Left ventricle myocardium superior (tissue), 1 donor: ENCODE results near the gene MYO5B. TPM values are rescaled to one million over a fixed set of nuclear protein-coding genes. Genes with fewer than 3 reads are reported as not detected.
"Not testable (repeated sequence)": the region's sequence is repeated elsewhere in the genome, so short reads cannot be mapped to it uniquely, and the experiment has no call there.

Source experiments
- ATAC-seq: fragments of 200-7000 bp; cut with Tn5 transposase; one replicate; pipeline ENCODE4 v1.9.1; 2020; ENCODE audit warnings: mild to moderate bottlenecking, moderate library complexity
- DNase-seq: peaks from one replicate; pipeline ENCODE4 v3.0.0-alpha.2; 2020
- intact Hi-C: fragments of 100-400 bp; cut with micrococcal nuclease; formaldehyde crosslinking; loops from one replicate; pipeline ENCODE4 v1.11.0; 2022
- total RNA-seq: library from RNA; stranded (reverse); fragmentation: NEBNext Ultra II Directional; extraction: Animal tissue kit (Norgen Biotek cat#: 25700); gene quantifications from one replicate; pipeline ENCODE4 v1.2.1, GENCODE V29; 2021
- donor health status: DM: no; HTN: yes; CAD: no; lungs with severe emphysema.

MYO5B gene
- total RNA-seq, 1 donor from 2014 or later: 1.1 TPM

DNA sequence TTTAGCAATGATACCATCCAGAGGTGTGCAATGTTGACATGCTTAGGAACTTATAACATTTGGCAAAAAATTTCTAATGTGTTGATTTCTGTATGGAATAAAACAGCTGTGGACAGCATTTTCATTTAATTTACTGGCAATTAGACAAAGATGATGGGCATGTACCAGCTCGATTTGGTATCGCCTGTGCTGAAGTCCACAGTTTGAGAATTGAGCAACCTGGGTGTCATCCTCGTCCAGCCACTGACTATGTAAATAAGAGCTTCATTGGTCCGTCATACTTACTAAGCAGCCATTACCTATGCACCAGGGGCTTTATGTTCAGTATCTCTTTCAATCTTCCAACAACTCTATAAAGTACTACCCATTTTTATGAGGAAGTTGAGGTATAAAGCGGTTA is 357.1 kb downstream of the MYO5B start:
- DNase-seq (no peak), ATAC-seq (no peak)
- intact Hi-C loops: no loop called here

DNA sequence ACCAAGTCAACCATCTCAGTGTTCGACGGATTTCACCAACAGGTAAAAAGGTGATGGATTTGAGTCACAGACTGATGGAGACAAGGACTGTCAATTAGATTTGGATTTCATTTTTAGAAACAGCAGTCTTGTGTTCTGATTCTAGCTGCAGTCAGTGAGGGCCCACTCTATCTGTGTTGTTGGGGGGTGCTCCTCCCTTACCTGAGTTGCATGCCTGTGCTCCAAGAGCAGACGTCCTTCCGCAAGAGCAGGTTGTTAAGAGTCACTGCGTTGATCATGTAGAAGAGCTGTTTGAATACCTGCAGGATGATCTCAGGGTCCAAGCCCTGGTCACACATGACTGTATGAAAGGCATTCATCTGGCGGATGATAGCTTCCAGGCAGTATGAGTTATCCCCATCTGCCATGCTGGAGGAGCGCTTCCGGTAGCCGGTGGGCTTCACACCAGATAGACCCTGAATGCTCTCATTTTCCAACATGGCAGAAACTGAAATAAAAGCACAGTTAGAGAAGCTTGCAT is 357.6 kb downstream of the MYO5B start:
- ATAC-seq, DNase-seq, intact Hi-C loops: not testable (repeated sequence)

DNA sequence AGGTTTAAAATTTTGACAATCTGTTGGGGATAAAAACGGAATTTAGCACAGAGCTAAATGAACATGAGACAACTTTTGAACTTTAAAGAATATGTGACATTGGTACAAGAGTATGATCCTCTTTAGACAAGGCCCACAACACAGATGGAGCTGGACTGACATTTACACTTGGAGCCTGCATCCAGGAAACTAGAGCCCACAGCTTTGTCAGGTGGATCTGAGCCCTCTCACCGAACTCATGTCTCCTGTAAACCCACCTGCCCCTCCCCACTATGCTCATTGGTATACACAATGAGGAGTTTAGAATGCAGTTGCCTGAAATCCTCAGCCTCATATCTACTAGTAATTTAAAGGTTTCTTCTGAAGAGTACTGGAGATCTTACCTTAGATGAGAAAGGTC is 359.5 kb downstream of the MYO5B start:
- intact Hi-C loops: no loop called here
- DNase-seq (no peak), ATAC-seq (no peak)

DNA sequence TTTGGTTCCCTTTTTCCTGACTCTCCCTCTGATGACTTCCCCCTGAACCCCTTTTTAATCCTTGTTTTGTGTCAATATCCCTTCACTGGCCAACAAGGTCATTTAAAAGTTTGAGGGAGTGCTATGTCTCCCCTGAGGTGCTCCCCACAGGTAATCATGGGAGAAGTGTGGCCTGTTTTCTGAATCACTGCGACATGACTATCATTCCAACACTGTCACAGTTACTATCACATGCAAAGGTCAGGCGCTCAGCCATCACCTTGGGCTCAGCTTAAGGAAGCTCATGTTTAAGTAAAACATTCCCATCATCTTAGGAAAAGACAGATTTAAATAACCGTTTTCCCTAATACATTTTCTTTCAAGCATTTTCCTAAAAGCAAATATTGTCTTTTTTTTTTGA is 360.7 kb downstream of the MYO5B start:
- peak; percentile 30 for ATAC-seq
- no peak for DNase-seq
- intact Hi-C loops: no loop called here

DNA sequence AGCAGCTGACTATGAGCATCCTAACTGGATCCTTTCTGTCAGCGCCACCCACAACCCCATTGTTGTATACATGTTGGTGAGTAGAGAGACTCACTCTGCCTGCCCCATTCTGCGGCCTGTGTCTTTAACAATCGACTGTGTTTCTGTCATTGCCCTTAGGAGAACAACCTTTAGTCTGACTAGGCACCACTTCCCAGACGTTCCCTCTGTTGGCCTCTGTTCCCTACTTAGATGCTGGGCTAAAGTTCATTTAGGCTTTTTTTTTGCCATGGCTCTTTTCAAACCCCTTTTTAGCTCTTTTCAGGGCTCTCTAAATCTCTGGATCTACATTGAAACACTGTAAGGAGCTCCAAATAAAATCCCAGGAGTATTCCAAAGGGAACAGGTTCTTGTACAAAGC is 361.1 kb downstream of the MYO5B start:
- ATAC-seq (peak; percentile 27), DNase-seq (no peak)
- intact Hi-C loops: no loop called here

DNA sequence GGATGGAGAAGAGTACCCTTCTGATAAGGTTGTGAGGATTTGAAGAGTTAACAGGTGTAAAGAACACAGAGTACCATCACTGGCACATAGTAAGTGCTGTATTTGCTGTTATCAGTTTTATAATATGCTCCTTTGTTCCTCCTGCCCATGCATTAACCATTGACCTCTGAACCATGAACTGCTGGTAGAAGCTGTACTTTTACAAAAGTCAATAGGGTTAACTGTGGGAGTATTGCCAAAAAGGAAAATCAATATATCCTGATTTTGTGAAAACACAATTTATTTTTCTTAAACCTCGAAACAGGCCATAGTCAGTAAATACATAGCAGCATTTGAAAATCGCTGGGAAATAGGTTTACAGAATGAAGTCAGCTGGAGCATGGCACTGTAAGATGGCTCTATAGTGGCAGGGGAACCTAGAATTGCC is 362.7 kb downstream of the MYO5B start:
- ATAC-seq (no peak), DNase-seq (no peak)
- intact Hi-C loops: no loop called here

DNA sequence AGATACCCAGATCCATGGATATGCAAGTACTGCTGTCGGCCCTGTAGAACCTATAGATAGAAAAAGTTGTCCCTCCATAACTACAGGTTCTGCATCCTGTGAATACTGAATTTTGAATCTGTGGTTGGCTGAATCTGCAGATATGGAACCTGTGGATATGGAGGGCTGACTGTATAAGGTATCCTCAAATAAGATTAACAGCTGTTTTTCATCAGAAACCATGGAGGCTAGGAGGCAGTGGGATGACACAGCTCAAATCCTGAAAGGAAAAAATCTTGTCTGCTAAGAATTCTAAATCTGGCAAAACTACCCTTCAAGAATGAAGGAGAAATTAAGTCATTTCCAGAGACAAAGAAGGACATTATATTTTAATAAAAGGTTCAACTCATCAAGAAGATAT is 367.0 kb downstream of the MYO5B start:
- intact Hi-C loops: no loop called here
- DNase-seq: no peak

DNA sequence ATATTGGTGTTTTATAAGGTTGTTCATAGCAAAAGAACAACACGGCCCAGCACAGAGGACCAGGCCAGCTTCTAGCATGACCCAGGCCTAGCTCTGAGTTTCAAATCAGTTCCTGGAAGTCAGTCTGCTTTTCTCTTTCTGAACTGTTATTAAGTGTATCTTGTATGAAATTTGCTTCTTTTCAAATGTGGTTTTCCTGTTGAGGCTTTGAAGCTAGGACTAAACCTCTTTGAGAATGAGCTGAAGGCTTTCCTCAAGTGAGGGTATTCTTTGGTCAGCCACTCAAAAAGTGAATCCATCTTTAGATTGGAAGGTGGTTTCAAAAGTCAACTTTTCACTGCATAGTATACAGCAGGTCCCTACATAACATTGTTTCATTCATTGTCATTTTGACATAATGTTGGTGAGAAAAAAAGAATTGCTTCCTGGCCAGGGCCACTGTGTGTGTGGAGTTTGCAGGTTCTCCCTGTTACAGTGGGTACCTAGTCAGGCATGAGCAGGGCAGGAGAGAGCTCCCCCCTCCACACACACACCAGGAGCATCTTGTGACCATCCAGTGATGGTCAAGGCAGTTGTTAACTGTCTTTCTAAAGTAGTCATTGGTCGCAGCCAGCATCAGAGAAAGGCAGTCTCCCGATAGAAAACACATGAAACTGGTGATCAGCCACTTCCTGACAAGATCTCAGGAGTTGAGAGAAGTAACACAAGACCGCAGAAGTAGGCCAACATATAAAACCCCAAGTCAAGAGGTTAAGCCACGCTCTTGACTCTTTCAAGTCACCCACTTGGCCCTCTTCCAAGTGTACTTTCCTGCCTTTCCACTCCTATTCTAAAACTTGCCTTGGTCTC is 374.9 kb downstream of the MYO5B start:
- DNase-seq (no peak), ATAC-seq (no peak)
- intact Hi-C loops: no loop called here

More for the DNA sequence above, 367.0 kb downstream of the MYO5B start:
- no peak for ATAC-seq

DNA sequence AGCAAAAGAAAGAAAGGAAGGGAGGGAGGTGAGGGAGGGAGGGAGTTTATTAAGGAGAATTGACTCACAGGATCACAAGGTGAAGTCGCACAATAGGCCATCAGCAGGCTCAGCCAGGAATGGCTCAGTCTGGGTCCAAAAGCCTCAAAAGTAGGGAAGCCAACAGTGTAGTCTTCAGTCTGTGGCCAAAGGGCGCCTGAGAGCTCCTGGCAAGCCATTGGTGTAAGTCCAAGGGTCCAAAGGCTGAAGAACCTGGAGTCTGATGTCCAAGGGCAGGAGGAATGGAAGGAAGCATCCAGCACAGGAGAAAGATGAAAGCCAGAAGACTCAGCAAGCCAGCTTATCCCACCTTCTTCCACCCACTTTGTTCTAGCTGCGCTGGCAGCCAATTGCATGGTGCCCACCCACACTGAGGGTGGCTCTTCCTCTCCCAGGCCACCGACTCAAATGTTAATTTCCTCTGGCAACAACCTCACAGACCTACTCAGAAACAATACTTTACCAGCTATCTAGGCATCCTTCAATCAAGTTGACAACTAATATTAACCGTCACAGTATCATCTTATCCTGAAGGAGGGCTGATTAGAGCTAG is 375.8 kb downstream of the MYO5B start:
- intact Hi-C loops: no loop called here
- no peak for ATAC-seq
- no peak for DNase-seq

DNA sequence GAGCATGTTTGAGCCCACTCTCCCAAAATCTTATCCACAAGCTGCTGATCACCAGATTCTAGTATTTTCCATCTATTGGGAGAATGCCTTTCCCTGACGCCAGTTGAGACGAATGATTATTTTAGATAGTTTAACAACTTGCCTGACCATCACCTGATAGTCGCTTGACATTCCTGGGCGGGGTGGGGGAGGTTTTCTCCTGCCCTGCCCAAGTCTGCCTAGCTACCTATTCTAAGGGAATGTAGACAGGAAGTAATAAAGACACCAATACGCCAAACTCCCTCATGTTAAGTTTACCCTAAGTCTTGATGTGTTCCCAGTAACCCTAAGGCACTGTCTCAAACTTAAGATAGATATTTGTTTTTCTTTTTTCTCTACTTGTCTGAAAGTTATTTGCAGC is 377.0 kb downstream of the MYO5B start:
- ATAC-seq: no peak
- intact Hi-C loops: no loop called here
- no peak for DNase-seq

DNA sequence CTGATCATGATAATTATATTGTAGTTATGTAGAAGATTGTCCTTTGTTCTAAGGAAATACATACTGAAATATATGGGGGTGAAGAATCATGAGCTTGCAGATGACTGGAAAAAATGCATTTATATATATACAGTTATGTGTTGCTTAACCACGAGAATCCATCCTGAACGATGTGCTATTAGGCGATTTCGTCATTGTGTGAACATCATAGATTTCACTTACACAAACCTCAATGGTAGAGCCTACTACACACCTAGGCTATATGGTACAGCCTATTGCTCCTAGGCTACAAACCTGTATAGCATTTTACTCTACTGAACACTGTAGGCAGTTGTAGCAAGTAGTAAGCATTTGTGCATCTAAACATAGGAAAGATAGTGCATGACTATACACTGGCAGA is 379.0 kb downstream of the MYO5B start:
- no peak for DNase-seq
- ATAC-seq: no peak
- intact Hi-C loops: no loop called here

DNA sequence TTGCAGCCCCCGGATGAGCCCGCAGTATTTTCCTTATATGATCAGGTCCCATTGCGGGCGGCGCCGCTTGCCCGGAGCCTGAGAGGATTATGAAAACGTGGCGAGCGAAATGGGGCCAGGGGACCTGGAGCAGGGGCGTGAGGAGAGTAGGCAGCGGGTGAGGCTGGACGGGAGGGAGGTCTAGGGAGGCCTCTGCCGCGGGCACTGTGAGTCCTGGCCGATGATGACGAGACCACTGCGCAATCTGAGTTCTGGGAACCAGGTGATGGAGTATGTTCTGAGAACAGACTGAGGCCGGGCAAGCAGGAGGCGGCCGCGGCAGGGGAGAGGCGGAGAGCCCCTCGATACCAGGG is 380.8 kb downstream of the MYO5B start:
- intact Hi-C loops: no loop called here
- DNase-seq (no peak), ATAC-seq (peak; percentile 52)

DNA sequence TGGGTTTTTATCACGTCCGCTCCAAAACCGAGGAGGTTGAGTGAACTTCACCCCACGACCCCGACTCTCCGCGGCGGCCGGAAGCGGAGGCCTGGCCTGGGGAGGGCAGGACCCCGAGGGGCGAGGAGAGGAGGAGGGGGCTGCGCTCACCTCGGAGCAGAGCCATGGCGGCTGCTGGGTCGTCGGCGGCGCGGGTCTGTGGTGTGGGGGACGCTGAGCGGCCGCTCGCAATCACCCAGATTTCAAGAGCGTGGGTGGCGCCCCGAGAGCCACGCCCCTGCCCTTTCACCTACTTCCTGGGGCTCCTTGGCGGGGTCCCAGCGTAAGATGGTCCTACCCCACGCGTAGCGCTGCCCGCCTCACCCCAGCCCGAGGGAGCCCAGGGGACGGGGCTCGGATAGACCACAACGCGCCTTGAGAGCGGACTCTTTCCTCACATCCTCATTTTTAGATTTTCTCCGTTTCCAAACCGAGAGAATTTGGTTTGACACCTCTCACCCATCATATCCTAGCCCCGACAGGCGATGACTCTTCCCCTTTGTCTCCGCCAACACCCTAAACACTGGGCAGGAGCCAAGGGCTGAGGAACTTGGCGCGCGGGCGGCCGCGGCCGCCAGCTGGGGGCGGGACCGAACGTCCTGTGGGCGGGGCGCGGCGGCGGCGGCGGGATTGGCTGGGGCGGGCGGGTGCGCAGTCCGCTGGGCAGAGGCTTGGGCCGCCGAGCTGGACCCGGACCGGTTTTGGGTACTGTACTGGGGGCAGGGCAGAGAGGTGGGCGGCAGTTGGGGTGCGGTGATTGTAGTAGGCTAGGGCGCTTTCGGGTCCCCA is 381.4 kb downstream of the MYO5B start, which contains the start of gene ACAA2:
ACAA2 (minus strand) TSS at position 215 of the 828 bp plus-strand sequence; CDS start at position 166, 49 bp downstream.
- DNase-seq (peak; percentile 93), ATAC-seq (peak; percentile 96)
- intact Hi-C loops: no loop called here

DNA sequence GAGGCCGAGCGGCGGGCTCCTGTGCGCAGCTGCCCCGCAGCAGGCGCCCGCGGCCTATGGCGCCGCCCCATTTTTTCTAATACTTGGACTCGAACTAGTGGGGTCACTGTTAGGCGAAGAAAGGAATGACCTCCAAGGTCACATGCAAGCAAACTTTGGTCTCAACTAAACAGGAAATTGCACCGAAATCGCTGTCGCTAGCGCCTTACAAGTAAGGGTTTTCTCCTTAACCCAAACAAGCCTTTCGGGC is 382.0 kb downstream of the MYO5B start:
- ATAC-seq: peak; percentile 50
- DNase-seq: peak; percentile 67
- intact Hi-C loops: no loop called here

DNA sequence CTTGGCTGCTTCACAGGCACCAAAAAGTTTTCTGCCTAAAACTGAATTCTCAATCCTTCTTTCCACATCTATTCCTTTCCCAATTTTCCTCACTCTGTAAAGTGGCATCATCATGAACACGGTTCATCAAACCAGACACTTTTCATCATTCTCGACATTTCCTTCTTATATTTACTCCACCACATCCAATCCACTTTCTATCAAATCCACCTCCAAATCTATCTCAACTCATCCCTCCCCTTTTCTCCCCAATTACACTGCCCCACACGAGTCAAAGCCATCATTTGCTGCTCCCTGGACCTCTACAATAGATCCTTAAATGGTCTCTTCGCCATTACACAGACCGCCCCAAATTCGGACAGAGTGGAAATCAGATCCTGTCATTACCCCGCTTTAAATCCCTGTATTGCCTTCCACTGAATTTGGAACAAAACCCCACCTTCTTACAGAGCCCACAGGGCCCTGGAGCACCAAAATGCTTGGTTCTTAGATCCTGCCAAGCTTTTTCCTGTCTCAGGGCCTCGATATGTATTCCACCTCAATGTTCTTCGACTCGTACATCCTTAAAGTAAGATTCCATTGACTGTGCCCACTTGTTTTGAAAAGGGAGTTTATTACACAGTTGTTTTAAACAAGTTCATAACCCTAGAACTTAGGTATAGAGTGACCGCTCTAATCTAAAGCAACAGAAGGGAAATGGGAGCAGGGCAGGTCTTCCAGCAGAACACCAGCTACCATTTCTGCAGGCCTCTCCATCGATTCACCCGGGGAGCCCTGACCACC is 382.5 kb downstream of the MYO5B start:
- DNase-seq (no peak), ATAC-seq (no peak)
- intact Hi-C loops: no loop called here

DNA sequence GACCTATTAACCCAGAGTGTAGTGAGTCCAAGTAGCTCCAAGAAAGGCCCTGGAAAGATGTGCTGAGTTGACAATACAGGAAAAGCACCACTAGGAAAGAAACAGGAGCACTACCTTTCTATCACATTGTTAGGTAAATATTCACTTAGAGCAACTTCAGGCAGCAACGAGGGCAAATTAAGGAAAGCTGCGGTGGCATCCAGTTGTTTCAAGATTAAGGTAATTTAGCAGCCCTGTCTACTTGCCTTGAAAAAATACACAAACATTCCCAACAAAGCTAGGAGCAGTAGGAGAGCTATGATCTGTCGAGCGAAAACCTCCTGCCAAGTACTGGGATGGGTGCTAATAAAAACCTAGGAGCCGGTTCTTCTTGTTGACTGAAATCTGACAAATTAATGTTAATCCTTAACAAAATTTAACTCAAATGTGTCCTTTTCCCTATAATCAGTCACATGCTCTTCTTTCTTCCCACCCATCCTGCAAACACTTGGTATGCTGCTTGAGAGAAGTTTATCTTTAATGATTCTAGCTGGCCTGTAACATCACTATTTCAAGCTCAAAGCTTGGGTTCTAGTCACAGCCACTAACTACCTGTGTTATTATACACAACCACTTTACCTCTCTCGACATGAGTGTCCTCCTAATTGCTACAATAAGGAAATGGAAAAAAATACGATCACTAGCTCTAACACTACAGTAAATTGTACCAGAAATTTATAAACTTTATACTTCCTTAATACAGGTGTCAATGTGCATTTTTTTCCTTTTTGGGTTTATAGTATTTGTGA is 383.6 kb downstream of the MYO5B start:
- intact Hi-C loops: no loop called here
- no peak for DNase-seq
- no peak for ATAC-seq

DNA sequence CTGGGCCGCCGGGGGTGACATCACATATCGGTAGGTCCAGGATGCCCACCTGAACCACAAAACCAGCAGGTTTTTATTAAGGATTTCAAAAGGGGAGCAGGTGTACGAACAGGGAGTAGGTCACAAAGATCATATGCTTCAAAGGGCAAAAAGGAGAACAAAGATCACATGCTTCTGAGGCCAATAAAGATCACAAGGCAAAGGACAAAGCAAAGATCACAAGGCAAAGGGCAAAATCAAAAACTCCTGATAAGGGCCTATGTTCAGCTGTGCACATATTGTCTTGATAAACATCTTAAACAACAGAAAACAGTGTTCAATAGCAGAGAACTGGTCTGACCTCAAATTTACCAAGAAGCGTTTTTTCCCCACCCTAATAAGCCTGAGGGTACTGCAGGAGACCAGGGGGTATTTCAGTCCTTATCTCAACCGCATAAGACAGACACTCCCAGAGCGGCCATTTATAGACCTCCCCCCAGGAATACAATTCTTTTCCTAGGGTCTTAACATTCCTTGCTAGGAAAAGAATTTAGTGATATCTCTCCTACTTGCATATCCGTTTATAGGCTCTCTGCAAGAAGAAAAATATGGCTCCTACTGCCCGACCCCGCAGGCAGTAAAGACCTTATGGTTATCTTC is 386.3 kb downstream of the MYO5B start:
- intact Hi-C loops, DNase-seq, ATAC-seq: not testable (repeated sequence)

DNA sequence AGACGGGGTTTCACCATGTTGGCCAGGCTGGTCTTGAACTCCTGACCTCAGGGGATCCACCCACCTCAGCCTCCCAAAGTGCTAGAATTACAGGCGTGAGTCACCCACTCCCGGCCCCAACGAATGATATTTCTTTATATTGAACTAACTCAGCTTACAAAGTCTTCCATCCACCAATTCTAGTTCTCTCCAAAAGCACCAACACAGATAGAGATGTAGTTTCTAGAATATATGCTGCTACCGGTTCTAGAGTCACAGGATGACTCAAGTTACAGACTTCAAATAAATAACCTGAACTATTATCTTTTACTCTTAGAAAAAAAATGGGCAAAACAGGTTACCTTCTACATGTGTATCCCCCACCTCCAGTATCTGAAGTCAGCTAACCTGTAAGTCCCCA is 390.9 kb downstream of the MYO5B start:
- no peak for DNase-seq
- intact Hi-C loops: no loop called here
- no peak for ATAC-seq
